DMS 273 (cell line): ENCODE data around the gene DSG2.
"Not testable (repeated sequence)": the region's sequence is repeated elsewhere in the genome, so short reads cannot be mapped to it uniquely, and the experiment has no call there.

Experiments
- DNase-seq: peaks from one replicate; lab custom pipeline; 2025; ENCODE audit not compliant: unreplicated experiment; lab: John Stamatoyannopoulos, UW

Gene DSG2

DNA sequence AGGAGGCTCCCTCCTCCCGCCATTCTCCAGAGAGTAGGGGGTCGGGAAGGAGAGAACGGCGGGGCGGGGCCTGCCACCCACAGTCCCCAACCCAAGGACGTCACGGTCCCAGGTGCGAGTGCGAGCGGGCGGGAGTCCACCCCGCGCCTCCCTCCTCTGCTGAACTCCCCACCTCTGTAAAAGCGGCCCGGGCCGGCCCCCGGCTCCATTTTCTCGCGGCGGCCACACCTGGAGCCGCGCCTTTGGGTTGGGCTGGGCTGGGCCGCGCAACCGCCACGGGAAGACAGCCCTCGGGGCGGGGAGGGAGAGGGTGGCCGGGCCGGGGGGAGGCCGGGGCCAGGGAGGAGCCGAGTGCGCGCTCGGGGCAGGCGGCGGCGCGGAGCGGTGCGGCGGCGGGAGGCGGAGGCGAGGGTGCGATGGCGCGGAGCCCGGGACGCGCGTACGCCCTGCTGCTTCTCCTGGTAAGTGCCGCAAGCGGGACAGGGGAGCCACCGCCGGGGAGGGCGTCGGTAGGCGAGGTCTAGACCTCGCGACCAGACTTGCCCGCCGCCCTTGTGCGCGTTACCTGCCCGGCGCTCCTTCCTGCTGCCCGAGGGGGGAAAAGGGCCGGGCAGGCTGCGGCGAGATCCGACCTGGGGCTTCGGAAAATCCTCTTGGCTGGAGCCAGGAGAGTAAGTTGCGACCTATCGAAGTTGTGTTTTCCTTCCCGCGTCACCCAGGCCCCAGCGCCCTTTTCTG is at the start of gene DSG2:
Gene DSG2, plus strand, starts transcription at position 342 of the 738 bp plus-strand sequence. Its CDS starts 75 bp downstream, at position 417.
- peak; percentile 80 for DNase-seq

DNA sequence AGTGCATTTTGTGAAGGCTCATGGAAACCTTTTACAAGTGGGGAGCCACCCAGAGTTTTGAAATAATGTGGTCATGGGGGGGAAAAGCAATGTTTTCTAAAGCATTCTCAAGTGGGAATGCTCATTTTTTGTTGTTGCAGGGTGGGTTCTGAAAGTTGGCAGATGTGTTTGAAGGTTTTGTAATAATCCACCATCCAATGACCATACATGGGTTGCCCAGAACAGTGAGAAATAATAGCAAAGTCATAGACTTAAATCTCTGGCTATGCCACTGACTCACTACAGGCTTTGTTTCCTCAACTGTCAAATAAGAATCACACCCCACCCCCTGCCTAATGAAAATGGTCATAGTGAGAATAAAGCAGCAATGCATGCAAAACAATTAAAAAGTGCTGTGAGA is 47.6 kb upstream of the DSG2 start:
- DNase-seq = no peak

DNA sequence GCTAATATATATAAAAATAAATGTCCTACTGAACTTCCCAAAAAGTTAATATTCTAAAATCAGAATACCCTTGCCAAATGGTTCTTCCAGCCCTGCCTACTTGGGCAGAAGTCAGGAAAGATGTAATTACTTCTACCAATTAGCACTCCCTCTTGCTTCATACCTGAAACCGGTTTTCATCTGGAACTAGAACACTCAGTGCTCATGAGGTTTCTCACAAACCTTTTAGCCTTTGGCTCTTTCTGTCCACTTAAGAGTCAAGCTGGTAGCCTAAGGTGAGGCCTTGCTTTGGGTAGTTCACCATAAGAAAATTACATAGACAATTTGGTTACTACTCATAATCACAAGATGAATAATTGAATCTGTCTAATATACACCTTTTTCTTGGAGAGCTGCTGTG is 46.4 kb upstream of the DSG2 start:
- no peak for DNase-seq

DNA sequence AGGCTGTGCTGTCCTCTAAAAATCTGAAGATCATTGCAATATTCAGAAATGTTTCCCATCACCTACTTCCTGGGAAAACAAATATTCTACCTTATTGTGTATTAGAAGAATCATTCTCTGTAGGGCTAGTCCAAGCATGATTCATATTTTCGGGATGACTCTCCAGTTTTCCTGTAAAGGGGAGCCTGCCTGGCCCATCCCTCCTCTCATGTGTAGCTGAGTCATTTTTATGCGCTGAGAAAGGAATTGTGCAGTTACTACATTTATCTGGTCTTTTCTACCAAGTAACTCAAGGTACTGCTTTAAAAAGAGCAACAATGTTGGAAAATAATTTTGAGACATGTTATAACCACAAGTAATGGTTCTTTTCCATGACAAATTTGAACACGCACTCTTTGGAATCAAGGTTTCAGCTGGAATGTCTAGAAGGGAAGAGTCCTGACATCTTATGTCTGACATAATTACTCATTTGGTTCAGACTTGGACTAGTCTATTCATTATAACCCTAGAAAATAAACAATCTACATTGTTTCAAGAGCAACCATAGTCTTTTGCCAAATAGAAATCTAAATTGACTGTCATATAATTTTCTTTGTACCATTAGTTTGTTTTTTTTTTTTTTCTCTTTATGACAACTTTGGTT is 43.8 kb upstream of the DSG2 start:
- DNase-seq = no peak

DNA sequence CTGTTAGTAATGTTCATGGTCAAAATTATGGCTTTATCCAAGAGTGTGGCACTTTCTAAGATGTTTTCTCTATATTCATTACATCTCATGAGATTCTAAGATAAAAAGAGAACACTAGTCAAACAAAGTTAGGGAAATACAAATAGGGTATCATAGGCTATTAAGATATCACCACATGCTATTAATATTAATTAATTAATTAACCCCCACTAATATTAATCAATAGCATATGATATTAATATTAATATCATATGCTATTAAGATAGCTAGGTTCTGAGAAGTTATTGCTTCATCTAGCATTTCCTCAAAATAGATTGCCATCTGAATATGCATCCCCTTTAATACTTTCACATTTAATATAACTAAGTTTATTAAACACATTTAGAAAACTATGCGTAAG is 28.3 kb upstream of the DSG2 start:
- no peak for DNase-seq

DNA sequence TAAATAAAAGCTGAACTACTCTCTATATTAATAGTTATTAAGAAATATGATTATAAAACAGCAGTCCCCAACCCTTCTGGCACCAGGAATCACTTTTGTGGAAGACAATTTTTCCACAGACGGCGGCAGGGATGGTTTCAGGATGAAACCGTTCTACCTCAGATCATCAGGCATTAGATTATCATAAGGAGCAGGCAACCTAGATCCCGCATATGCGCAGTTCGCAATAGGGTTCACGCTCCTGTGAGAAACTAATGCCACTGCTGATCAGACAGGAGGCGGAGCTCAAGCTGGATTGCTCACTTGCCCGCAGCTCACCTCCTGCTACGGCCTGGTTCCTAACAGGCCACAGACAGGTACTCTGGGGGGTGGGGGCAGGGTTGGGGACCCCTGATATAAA is 19.3 kb upstream of the DSG2 start:
- DNase-seq = no peak

DNA sequence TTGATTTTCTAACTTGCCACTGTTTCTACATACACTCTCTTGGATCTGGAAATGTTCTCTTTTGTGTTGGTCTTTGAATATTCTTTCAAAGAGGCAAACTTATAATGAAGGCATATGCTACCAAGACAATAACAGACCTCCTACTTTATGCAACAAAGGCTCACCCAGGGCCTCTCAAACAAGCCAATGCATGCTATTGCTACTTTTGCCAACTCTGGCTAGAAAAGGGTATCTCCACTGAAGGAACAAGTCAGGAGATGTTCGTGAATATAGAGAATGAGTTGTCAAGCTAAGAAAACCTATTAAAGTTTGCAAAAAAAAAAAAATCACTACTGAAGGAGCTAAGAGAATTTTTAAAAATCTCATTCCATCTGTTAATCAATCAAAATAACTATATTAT is 15.9 kb upstream of the DSG2 start:
- no peak for DNase-seq

DNA sequence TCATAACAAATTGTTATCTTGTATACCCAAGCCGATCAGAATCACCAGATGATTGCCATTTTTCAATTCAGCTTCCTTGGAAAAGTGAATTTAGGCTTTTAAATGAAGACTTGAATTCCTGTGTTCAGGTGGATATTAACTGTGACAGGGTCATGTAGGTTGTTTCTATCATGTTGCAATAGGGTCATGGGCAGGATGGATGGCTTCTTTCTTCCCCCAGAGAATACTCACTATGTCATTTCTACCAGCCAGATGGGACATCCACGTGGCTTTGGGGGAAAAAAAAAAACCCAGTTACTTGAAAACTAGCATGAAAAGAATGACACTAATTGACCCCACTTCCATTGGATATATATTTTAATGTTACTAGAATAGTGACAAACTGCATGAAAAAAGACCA is 14.6 kb upstream of the DSG2 start:
- DNase-seq = no peak

DNA sequence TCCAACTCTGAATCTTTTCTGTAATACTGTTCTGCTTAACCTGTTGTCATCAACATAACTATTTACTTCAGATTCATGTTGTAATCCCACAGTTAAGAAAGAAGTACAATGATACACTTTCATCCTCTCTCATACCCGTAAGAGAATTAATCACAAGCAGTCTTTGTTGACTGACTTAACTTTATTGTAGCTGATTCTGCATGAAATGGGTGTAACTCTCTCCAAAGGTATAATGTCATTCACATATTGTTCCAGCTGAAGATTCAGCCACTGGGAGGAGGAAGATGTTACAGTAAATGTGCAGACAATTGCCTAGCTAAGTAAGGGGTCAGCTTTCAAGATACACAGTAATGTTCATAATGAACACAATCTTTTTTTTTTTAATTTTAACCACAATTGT is 13.5 kb upstream of the DSG2 start:
- DNase-seq = no peak

DNA sequence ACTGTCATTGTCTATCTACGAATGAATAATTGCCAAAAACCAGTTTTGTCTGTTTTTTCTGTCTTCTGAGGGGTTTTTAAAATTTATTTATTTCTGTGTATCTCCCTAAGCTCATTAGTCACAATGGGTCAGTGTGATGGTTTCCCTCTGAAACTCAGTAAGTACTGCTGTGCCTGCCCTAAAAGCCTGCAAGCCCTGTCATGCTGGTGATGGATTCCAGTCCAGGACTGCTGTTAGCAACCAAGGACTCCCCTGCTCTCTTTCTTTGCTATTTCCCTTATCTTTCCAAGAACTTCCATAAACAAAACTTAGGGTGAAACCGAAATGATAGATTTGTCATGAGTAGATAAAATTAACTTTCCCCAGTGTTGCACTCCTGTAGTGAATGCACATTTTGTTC is 11.8 kb upstream of the DSG2 start:
- DNase-seq = no peak

DNA sequence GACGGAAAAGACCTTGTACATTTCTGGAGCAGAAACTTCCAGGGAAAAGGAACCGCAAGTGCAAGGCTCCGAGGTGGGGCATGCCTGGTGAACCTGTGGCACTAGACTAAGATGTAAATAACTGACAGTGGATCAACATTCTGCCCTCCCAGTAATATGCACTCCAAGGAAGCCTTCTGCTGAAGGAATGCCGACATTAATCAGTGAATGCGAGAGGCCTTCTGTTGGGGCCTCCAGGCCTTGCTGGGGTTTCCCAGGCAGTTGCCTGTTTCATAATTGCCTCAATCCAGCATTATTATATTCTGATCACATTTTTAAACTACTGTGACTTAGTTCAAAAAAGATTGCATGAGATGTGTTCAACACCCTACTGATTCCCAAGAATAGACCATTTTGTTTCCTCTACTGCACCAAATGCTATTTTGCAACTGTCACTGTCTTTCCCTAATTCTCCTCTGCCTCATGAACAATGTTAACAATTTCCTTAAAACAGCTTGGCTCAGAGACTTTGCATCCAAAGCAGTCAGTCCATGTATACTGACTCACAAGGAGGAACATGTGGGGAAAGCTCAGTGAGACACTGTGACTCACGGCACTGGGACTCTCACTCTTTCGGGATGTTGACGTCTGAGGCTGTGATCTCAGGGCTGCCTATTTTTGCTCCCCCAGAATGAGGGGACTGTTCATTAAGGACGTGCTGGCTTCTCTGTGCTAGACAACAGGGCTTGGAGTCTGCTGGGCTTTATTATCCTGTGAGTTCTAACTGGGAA is 10.5 kb upstream of the DSG2 start:
- no peak for DNase-seq

DNA sequence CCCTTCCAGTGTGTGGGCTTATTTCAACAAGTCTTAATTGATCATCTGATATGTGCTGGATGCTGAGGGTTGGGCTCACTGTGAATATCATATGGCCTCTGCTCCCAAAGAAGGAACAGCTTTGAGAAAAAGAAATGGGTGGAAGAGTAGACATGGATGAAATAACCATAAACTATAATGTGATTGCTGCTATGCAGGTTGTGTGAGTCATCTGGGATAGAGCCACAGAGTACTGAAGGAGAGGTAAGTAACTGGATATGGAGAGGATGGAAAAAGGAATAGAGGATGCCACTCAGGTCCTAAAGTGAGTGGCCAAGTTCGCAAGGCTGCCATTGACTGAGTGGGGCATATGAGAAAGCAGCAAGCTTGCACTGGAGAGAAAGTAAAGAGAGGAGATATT is 8.7 kb upstream of the DSG2 start:
- no peak for DNase-seq

DNA sequence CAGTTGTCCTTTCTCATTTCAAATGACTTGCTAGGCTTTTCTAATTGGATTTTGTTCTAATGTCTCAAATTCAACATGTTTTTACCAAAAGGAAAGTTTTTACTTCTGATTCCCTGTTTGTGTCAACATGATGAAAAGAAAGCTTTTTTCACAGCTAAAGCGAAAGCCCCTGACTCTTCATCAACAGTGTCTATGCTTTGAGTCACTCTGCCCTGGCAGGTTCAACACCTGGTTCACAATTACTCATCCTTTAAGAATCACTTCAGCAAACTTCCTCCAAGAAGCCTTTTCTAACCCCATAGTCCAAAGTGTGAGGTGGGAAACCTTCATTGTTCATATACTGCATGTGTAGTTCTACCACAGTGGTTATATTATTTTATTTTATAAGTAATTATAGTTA is 7.6 kb upstream of the DSG2 start:
- DNase-seq = no peak

DNA sequence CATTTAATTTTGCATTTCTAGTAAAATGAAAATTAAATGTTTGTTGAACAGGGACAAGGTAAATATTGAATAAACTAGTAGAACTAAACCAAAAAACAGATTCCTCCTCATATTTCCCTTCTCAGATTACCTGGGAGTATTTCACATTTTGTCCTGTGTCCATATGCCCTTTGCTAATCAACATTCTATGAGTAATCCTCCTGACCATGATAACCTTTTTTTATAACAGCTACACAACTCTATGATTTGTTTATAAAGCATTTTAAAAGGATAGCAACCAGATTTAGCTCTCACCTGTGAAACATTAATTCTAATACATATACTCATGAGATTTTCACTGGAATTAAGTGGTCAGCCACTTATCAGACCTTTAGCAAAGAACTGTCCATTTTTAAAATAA is 7.1 kb upstream of the DSG2 start:
- DNase-seq = no peak

DNA sequence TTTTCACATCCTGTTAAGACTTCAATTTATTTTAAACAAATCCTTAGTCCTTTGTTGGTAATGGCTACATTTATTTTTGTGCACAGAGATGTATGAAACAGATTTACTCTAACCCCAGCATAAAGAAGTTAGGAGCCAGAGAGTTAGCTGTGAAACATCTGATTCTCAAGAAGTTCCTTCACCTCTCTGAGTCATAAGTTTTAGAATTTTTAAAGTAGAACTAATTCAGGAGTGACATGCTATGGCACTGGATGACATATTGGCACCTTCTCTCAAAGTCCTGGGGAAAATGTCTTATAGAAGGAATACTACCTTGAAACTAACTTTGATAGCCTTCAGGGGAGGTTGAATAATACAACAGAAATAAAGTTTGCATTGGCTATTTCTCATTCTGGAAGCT is 6.4 kb upstream of the DSG2 start:
- DNase-seq = no peak

DNA sequence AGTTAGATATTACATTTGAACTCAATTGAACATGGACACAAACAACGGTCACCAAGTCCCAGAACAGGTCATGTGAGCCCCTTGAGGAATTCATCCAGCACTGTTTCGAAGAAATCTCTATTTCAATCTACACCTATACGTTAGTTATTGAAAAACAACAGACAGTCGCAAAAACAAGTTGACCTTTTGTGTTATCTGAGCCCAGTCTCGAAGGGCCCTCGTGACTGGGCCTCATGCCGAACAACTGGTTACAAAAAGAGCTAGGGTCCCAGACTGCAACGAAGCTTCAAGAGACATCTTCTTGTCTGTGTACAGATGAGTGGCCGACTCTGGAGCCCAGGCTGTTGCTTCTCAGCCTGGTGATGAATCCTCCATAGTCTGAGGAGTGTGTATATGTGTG is 5.3 kb upstream of the DSG2 start:
- DNase-seq = no peak

DNA sequence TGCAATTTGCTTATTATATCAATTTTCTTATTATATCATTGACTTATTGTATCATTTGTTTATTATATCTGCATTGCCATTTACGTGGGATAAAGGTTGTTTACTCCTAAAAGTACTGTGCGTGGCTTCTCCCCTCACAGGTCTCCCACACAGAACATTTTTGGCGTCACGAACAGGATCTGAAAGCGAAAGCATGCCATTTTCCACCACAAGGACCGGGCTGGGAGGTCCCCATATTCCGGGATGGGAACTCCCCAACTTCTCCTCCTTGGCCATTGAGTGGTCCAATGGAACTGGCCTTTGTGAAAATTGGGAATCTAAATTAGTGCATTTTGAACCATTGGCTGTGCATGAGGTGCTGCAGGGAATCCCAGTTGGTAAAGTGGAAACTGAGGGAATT is 4.8 kb upstream of the DSG2 start:
- DNase-seq = no peak

DNA sequence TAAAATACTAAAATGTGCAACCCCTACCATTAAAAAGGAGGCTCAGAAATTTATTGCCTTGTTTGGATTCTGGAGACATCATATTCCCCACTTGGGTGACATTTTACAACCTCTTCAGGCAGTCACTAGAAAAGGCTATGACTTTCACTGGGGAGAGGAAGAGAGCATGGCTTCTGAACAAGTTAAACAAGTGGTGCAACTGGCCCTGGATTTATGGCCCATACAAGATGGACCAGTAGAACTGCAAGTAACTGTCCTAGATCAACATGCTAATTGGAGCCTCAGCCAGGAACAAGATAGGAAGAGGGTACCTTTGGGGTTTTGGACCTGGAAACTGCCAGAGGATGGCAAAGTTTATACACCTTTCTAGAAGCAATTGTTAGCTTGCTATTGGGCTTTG is 4.0 kb upstream of the DSG2 start:
- DNase-seq = no peak

DNA sequence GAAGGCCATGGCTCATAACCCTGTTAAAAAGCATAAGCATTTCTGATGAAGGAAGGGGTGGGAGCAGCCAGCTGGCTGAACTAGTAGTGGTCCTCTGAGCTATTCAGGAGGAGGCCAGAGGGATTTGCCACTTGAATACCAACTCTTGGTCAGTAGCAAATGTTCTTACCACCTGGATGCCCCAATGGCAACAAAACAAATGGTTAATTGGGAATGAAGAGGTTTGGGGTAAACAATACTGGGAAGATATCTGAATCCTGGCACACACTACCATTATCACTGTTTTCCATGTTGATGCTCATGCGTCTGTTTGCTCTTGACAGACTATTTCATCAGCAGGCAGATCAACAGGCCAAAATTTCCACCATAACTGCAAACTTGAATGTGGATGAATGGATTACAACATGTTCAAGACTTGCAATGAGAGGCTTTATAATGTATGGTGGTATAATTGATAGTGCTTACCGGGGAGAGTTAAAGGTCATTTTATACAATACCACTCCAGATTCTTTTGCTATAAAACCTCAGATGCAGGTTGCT is 3.2 kb upstream of the DSG2 start:
- DNase-seq = not testable (repeated sequence)

DNA sequence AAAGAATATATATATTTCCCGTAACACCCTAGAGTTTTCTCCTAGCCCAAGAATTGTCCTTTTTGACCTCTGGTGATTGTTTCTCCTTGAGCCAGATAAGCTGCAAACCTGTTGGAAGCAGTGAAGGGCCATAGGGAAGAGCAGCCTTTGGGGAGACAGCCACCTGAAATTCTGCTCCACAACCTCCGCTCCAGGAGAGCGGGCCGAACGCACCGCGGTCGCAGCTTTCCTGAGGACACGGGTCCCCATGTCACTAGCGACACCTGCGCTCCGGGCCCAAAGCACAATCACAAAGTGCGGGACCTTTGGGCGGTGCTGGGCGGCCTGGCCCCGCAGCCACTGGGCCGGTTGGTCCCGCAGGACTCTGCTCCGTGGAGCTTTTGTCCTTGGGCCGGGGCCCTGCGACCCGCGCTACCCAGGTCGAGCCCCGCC is 557 bp upstream of the DSG2 start:
- no peak for DNase-seq

DNA sequence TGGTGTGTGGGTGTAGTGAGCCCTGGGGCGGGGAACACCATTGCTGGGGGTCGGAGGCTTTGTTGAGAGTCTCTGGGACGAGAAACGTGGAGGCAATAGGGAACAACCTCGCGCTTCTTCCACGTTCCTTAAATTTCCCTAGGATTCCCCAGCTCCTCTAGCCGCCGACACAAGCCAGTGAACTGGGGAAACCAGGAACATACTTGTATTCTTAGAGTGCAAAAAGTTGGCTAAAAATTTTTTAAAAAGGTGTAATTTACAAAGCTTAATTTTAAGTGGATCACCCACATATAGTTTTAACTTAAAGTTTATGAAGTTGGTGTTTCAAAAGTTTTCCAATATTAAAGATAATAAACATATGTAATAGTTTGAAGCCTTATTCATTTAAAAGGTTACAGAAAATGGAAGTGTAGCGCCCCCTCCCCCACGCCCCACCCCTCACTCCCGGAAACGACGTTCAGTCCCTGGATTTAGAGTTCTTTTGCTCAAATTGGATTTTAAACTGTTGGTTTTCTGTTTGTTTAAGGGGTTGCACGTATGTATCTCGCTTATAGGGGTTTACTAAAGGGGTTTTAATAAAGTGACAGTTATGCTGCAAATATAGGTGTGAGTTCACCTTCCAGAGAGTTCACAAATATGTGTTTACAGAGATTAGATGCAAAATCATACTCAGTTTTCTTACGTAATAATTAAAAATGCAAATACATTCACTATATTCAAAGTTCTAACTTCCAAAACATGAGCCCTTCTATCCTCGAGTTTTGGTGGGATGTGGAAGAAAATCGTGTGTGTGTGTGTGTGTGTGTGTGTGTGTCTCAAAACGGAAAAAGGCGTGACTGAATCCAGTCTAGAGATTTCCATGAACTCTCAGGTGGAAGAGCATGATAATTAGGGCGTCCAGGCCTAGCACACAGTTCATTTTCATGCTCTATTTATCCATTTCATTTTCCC is 872 bp downstream of the DSG2 start:
- peak; percentile 30 for DNase-seq
